Measurements from ENCODE around the gene KNL1.

The KNL1 gene

GRCh38 chr15:40618906-40619305, 24.9 kb downstream of the KNL1 start:
- H3K4me3 ChIP-seq (ENCODE audit: control insufficient read depth, low read depth, low read length): no peak overlapping the region
- no peak for DNase-seq (ENCODE audit: low read depth)
- TF ChIP-seq CTCF (conservative IDR thresholded peaks at IDR 0.05; ENCODE audit: control insufficient read depth, insufficient read depth, low read depth, low read length): no peak

- DNase-seq (ENCODE audit: low read depth): no peak
- no peak overlapping the region for H3K4me3 ChIP-seq (ENCODE audit: control insufficient read depth, low read depth, low read length)
- no peak for TF ChIP-seq CTCF (conservative IDR thresholded peaks at IDR 0.05; ENCODE audit: control insufficient read depth, insufficient read depth, low read depth, low read length)
Observed at GRCh38 chr15:40623361-40623760, 29.3 kb downstream of the KNL1 start.

- DNase-seq (ENCODE audit: low read depth): no peak
- no peak for TF ChIP-seq CTCF (conservative IDR thresholded peaks at IDR 0.05; ENCODE audit: control insufficient read depth, insufficient read depth, low read depth, low read length)
- H3K4me3 ChIP-seq (ENCODE audit: control insufficient read depth, low read depth, low read length): no peak overlapping the region
Observed at GRCh38 chr15:40630313-40630712, 36.3 kb downstream of the KNL1 start.

GRCh38 chr15:40633178-40633577, 39.1 kb downstream of the KNL1 start:
- no peak overlapping the region for H3K4me3 ChIP-seq (ENCODE audit: control insufficient read depth, low read depth, low read length)
- peak; percentile 10 for DNase-seq (ENCODE audit: low read depth)
- no peak for TF ChIP-seq CTCF (conservative IDR thresholded peaks at IDR 0.05; ENCODE audit: control insufficient read depth, insufficient read depth, low read depth, low read length)

- TF ChIP-seq CTCF (conservative IDR thresholded peaks at IDR 0.05; ENCODE audit: control insufficient read depth, insufficient read depth, low read depth, low read length): no peak
- no peak overlapping the region for H3K4me3 ChIP-seq (ENCODE audit: control insufficient read depth, low read depth, low read length)
- DNase-seq (ENCODE audit: low read depth): no peak
Observed at GRCh38 chr15:40637221-40637745, 43.2 kb downstream of the KNL1 start.

- no peak overlapping the region for H3K4me3 ChIP-seq (ENCODE audit: control insufficient read depth, low read depth, low read length)
- no peak for TF ChIP-seq CTCF (conservative IDR thresholded peaks at IDR 0.05; ENCODE audit: control insufficient read depth, insufficient read depth, low read depth, low read length)
- DNase-seq (ENCODE audit: low read depth): no peak
Observed at GRCh38 chr15:40639677-40640076, 45.6 kb downstream of the KNL1 start.

GRCh38 chr15:40647523-40647922, 53.5 kb downstream of the KNL1 start:
- DNase-seq (ENCODE audit: low read depth): no peak
- H3K4me3 ChIP-seq (ENCODE audit: control insufficient read depth, low read depth, low read length): no peak overlapping the region
- no peak for TF ChIP-seq CTCF (conservative IDR thresholded peaks at IDR 0.05; ENCODE audit: control insufficient read depth, insufficient read depth, low read depth, low read length)
